Measurements from ENCODE around the gene CD9.
A peak's percentile ranks its signal among the peaks of the same experiment; 100 is the strongest.
"Not testable (repeated sequence)": the region's sequence is repeated elsewhere in the genome, so short reads cannot be mapped to it uniquely, and the experiment has no call there.

The CD9 gene

GRCh38 chr12:6199531-6200255 lies 507 bp upstream of the CD9 start:
- DNase-seq (ENCODE audit: low read depth, low spot score): peak; percentile 60

GRCh38 chr12:6201213-6201608 lies 1.0 kb downstream of the CD9 start:
- DNase-seq (ENCODE audit: low read depth, low spot score): peak; percentile 30

GRCh38 chr12:6201826-6202225 lies 1.6 kb downstream of the CD9 start:
- DNase-seq (ENCODE audit: low read depth, low spot score): no peak

GRCh38 chr12:6202304-6202703 lies 2.1 kb downstream of the CD9 start:
- DNase-seq (ENCODE audit: low read depth, low spot score): no peak

- DNase-seq (ENCODE audit: low read depth, low spot score): no peak
Measured at GRCh38 chr12:6202846-6203245, 2.6 kb downstream of the CD9 start.

- DNase-seq (ENCODE audit: low read depth, low spot score): no peak
Measured at GRCh38 chr12:6203601-6204000, 3.4 kb downstream of the CD9 start.

GRCh38 chr12:6204533-6205143 lies 4.4 kb downstream of the CD9 start:
- no peak for DNase-seq (ENCODE audit: low read depth, low spot score)

- DNase-seq (ENCODE audit: low read depth, low spot score): peak; percentile 50
Measured at GRCh38 chr12:6205144-6205539, 4.9 kb downstream of the CD9 start.

GRCh38 chr12:6205761-6206160 lies 5.6 kb downstream of the CD9 start:
- DNase-seq (ENCODE audit: low read depth, low spot score): no peak

- DNase-seq (ENCODE audit: low read depth, low spot score): no peak
Measured at GRCh38 chr12:6206327-6206726, 6.1 kb downstream of the CD9 start.

- no peak for DNase-seq (ENCODE audit: low read depth, low spot score)
Measured at GRCh38 chr12:6207259-6207925, 7.2 kb downstream of the CD9 start.

- no peak for DNase-seq (ENCODE audit: low read depth, low spot score)
Measured at GRCh38 chr12:6208130-6208529, 7.9 kb downstream of the CD9 start.

- DNase-seq (ENCODE audit: low read depth, low spot score): not testable (repeated sequence)
Measured at GRCh38 chr12:6209428-6209827, 9.2 kb downstream of the CD9 start.

- DNase-seq (ENCODE audit: low read depth, low spot score): peak; percentile 95
Measured at GRCh38 chr12:6211421-6211869, 11.2 kb downstream of the CD9 start.

- peak; percentile 38 for DNase-seq (ENCODE audit: low read depth, low spot score)
Measured at GRCh38 chr12:6212086-6212485, 11.9 kb downstream of the CD9 start.

GRCh38 chr12:6213969-6214368 lies 13.8 kb downstream of the CD9 start:
- no peak for DNase-seq (ENCODE audit: low read depth, low spot score)

- no peak for DNase-seq (ENCODE audit: low read depth, low spot score)
Measured at GRCh38 chr12:6214633-6215032, 14.4 kb downstream of the CD9 start.

- DNase-seq (ENCODE audit: low read depth, low spot score): no peak
Measured at GRCh38 chr12:6215120-6215807, 15.1 kb downstream of the CD9 start.

- DNase-seq (ENCODE audit: low read depth, low spot score): peak; percentile 98
Measured at GRCh38 chr12:6215932-6216494, 15.8 kb downstream of the CD9 start.

- DNase-seq (ENCODE audit: low read depth, low spot score): no peak
Measured at GRCh38 chr12:6216581-6216980, 16.4 kb downstream of the CD9 start.

- no peak for DNase-seq (ENCODE audit: low read depth, low spot score)
Measured at GRCh38 chr12:6218347-6218925, 18.2 kb downstream of the CD9 start.

GRCh38 chr12:6219980-6220379 lies 19.8 kb downstream of the CD9 start:
- DNase-seq (ENCODE audit: low read depth, low spot score): no peak

Measured in astrocyte of the hippocampus (primary cell).